Measurements from ENCODE around the gene KRTAP4-4. TPM values are rescaled to one million over a fixed set of nuclear protein-coding genes. Genes with fewer than 3 reads are reported as not detected.
A peak's percentile ranks its signal among the peaks of the same experiment; 100 is the strongest.
"Not testable (repeated sequence)": the region's sequence is repeated elsewhere in the genome, so short reads cannot be mapped to it uniquely, and the experiment has no call there.

The KRTAP4-4 gene
- total RNA-seq, 2 experiments from 2014 or later, result not detected

- ChIA-PET CTCF (no interaction called here), POLR2A (no interaction called here)
- Mint-ChIP-seq H3K4me3 (no peak overlapping the region), H3K27me3 (no peaks in the 10 kb centered on the region), H3K9me3 (peaks cover 8% of the 10 kb centered on the region), H3K4me1 (ENCODE audit: low read depth) (peaks cover 51% of the 10 kb centered on the region), H3K36me3 (ENCODE audit: low read depth) (no peaks in the 10 kb centered on the region), H3K27ac (no peak overlapping the region)
- intact Hi-C loops (cut with micrococcal nuclease), result no loop called here
- no peak for TF ChIP-seq CTCF (IDR thresholded peaks at IDR 0.05)
- DNase-seq (no peak), ATAC-seq (no peak)
These were observed 38.8 kb downstream of the KRTAP4-4 start for GRCh38 chr17:41121742-41122141.

- intact Hi-C loops (cut with micrococcal nuclease); ATAC-seq: not testable (repeated sequence)
These were observed 40.6 kb downstream of the KRTAP4-4 start for GRCh38 chr17:41119696-41120690.

GRCh38 chr17:41118721-41119120 lies 41.8 kb downstream of the KRTAP4-4 start:
- Mint-ChIP-seq H3K4me1 (ENCODE audit: low read depth) (peaks cover 24% of the 10 kb centered on the region), H3K27me3 (no peaks in the 10 kb centered on the region)
- POLR2A ChIA-PET, result no interaction called here

More at GRCh38 chr17:41119696-41120690, 40.6 kb downstream of the KRTAP4-4 start:
- H3K4me3 Mint-ChIP-seq, result peak overlapping the region; percentile 27
- peaks cover 36% of the 10 kb centered on the region for H3K4me1 Mint-ChIP-seq (ENCODE audit: low read depth)
- CTCF ChIA-PET; DNase-seq; POLR2A ChIA-PET; H3K9me3 Mint-ChIP-seq; H3K27me3 Mint-ChIP-seq; H3K36me3 Mint-ChIP-seq (ENCODE audit: low read depth): not testable (repeated sequence)
- H3K27ac Mint-ChIP-seq, result peak overlapping the region; percentile 70

GRCh38 chr17:41117846-41118386 lies 42.6 kb downstream of the KRTAP4-4 start, which contains the start of gene KRTAP4-11:
Gene KRTAP4-11 (minus strand): TSS chr17:41118373. CDS start chr17:41118315, 58 bp downstream.
- DNase-seq; H3K27me3 Mint-ChIP-seq; H3K9me3 Mint-ChIP-seq; H3K36me3 Mint-ChIP-seq (ENCODE audit: low read depth); POLR2A ChIA-PET; CTCF ChIA-PET; ATAC-seq; H3K27ac Mint-ChIP-seq; intact Hi-C loops (cut with micrococcal nuclease); H3K4me3 Mint-ChIP-seq: not testable (repeated sequence)
- peaks cover 19% of the 10 kb centered on the region for H3K4me1 Mint-ChIP-seq (ENCODE audit: low read depth)

More at GRCh38 chr17:41118721-41119120, 41.8 kb downstream of the KRTAP4-4 start:
- no peaks in the 10 kb centered on the region for H3K36me3 Mint-ChIP-seq (ENCODE audit: low read depth)
- intact Hi-C loops (cut with micrococcal nuclease), result no loop called here
- DNase-seq (no peak), ATAC-seq (no peak)
- H3K4me3 Mint-ChIP-seq, result no peak overlapping the region
- CTCF ChIA-PET, result no interaction called here
- no peak for TF ChIP-seq CTCF (IDR thresholded peaks at IDR 0.05)
- H3K9me3 Mint-ChIP-seq, result peaks cover 3% of the 10 kb centered on the region
- H3K27ac Mint-ChIP-seq, result no peak overlapping the region

GRCh38 chr17:41116297-41116696 lies 44.3 kb downstream of the KRTAP4-4 start:
- POLR2A ChIA-PET, result no interaction called here
- Mint-ChIP-seq H3K4me3 (no peak overlapping the region), H3K27me3 (no peaks in the 10 kb centered on the region), H3K27ac (no peak overlapping the region), H3K4me1 (ENCODE audit: low read depth) (peaks cover 13% of the 10 kb centered on the region), H3K9me3 (peaks cover 2% of the 10 kb centered on the region), H3K36me3 (ENCODE audit: low read depth) (no peaks in the 10 kb centered on the region)
- intact Hi-C loops (cut with micrococcal nuclease), result no loop called here
- CTCF ChIA-PET, result no interaction called here
- ATAC-seq (no peak), DNase-seq (no peak)
- TF ChIP-seq CTCF (IDR thresholded peaks at IDR 0.05), result no peak

Data from activated CD8-positive, alpha-beta T cell treated with anti-CD3 and anti-CD28 coated beads for 36 hours (primary cell).